MM.1S (cell line): Measurements from ENCODE around the gene ARPP21.

Source experiments
- EZH2 ChIP-seq: fragments of 300-600 bp; sonication (generic); optimal IDR thresholded peaks from 2 replicates; pipeline ENCODE3; 2017; ENCODE audit warnings: low read depth, mild to moderate bottlenecking, antibody characterized with exemption, low read length, mixed read lengths
- TF ChIP-seq, protein P1 (sequence below): fragments of 300-600 bp; sonication (generic); IDR thresholded peaks from 2 replicates; pipeline ENCODE4 v1.5.1; 2016; ENCODE audit warnings: antibody characterized with exemption, low read length, mixed read lengths

GRCh38 chr3:35617370-35617769, 22.0 kb upstream of the ARPP21 start:
- TF ChIP-seq, protein P1, sequence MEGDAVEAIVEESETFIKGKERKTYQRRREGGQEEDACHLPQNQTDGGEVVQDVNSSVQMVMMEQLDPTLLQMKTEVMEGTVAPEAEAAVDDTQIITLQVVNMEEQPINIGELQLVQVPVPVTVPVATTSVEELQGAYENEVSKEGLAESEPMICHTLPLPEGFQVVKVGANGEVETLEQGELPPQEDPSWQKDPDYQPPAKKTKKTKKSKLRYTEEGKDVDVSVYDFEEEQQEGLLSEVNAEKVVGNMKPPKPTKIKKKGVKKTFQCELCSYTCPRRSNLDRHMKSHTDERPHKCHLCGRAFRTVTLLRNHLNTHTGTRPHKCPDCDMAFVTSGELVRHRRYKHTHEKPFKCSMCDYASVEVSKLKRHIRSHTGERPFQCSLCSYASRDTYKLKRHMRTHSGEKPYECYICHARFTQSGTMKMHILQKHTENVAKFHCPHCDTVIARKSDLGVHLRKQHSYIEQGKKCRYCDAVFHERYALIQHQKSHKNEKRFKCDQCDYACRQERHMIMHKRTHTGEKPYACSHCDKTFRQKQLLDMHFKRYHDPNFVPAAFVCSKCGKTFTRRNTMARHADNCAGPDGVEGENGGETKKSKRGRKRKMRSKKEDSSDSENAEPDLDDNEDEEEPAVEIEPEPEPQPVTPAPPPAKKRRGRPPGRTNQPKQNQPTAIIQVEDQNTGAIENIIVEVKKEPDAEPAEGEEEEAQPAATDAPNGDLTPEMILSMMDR, result no peak
- TF ChIP-seq EZH2, result no peak
